Measurements from ENCODE around the gene PCDH1. TPM values are rescaled to one million over a fixed set of nuclear protein-coding genes. Genes with fewer than 3 reads are reported as not detected.
A peak's percentile ranks its signal among the peaks of the same experiment; 100 is the strongest.

The PCDH1 gene
- total and polyA plus RNA-seq, 2 of the 13 experiments (the other 11 are each of a cell fraction or from before 2014, with no cell fraction given) = 0.11 to 0.83 TPM

- TF ChIP-seq ZNF710 (CRISPR knock-in tag; IDR thresholded peaks at IDR 0.05; ENCODE audit: borderline replicate concordance) (peak; percentile 36; the same call in 1 of the 2 replicates), ZNF337 (CRISPR knock-in tag; IDR thresholded peaks at IDR 0.05; ENCODE audit: borderline replicate concordance, low read depth) (peak; percentile 84), HNRNPK (IDR thresholded peaks at IDR 0.05; ENCODE audit: low read depth, low read length, poor library complexity, severe bottlenecking) (no peak), MYNN (CRISPR knock-in tag; IDR thresholded peaks at IDR 0.05; ENCODE audit: low read depth) (peak; percentile 90; the same call in 1 of the 2 replicates), HMGXB3 (CRISPR knock-in tag; IDR thresholded peaks at IDR 0.05; ENCODE audit: borderline replicate concordance) (no peak; the same call in 1 of the 2 replicates), ZNF205 (CRISPR knock-in tag; IDR thresholded peaks at IDR 0.05) (peak; percentile 54; the same call in 1 of the 2 replicates), AHR (CRISPR knock-in tag; IDR thresholded peaks at IDR 0.05) (no peak; the same call in 1 of the 2 replicates), PRDM10 (CRISPR knock-in tag; IDR thresholded peaks at IDR 0.05; ENCODE audit: low read depth) (peak; percentile 44; the same call in 1 of the 2 replicates), MTF1 (CRISPR knock-in tag; IDR thresholded peaks at IDR 0.05) (no peak; the same call in 1 of the 2 replicates), SRSF4 (IDR thresholded peaks at IDR 0.05; ENCODE audit: low read depth, low read length, poor library complexity, severe bottlenecking) (no peak), ZNF232 (CRISPR knock-in tag; IDR thresholded peaks at IDR 0.05; ENCODE audit: borderline replicate concordance) (no peak; the same call in 1 of the 2 replicates), ZNF354B (CRISPR knock-in tag; IDR thresholded peaks at IDR 0.05) (no peak), HMG20B (CRISPR knock-in tag; conservative IDR thresholded peaks at IDR 0.05) (no peak), USF2 (IDR thresholded peaks at IDR 0.05; ENCODE audit: low read depth, low read length) (no peak), USF2 (CRISPR knock-in tag; IDR thresholded peaks at IDR 0.05; ENCODE audit: borderline replicate concordance) (no peak)
These were observed 45.5 kb upstream of the PCDH1 start, which contains the start of gene DELE1 (continued) for GRCh38 chr5:141923448-141924313.
